Astrocyte of the cerebellum (primary cell): ENCODE data around the gene SRSF1.
"Not testable (repeated sequence)": the region's sequence is repeated elsewhere in the genome, so short reads cannot be mapped to it uniquely, and the experiment has no call there.

Source experiments
- DNase-seq: peaks from one replicate; pipeline ENCODE4 v3.0.0-alpha.2; 2011; ENCODE audit warnings: low read depth
- H3K4me3 ChIP-seq: 2 replicates; pipeline ENCODE4 v1.5.1; 2011; ENCODE audit warnings: mild to moderate bottlenecking, low read depth, low read length, moderate library complexity
- in situ Hi-C: cut with HindIII; loops from 2 replicates; pipeline ENCODE4 v1.10.0; 2017; ENCODE audit warnings: low sequenced_read_pairs
- TF ChIP-seq, protein P1 (sequence below): IDR thresholded peaks from 2 replicates; pipeline ENCODE4 v1.5.1; 2012; ENCODE audit warnings: low read length, low read depth, moderate library complexity, mild to moderate bottlenecking; ENCODE audit errors: missing control alignments

The SRSF1 gene

GRCh38 chr17:58050966-58051365 is 43.9 kb upstream of the SRSF1 start:
- TF ChIP-seq, protein P1, sequence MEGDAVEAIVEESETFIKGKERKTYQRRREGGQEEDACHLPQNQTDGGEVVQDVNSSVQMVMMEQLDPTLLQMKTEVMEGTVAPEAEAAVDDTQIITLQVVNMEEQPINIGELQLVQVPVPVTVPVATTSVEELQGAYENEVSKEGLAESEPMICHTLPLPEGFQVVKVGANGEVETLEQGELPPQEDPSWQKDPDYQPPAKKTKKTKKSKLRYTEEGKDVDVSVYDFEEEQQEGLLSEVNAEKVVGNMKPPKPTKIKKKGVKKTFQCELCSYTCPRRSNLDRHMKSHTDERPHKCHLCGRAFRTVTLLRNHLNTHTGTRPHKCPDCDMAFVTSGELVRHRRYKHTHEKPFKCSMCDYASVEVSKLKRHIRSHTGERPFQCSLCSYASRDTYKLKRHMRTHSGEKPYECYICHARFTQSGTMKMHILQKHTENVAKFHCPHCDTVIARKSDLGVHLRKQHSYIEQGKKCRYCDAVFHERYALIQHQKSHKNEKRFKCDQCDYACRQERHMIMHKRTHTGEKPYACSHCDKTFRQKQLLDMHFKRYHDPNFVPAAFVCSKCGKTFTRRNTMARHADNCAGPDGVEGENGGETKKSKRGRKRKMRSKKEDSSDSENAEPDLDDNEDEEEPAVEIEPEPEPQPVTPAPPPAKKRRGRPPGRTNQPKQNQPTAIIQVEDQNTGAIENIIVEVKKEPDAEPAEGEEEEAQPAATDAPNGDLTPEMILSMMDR: no peak
- in situ Hi-C loops: no loop called here
- no peak overlapping the region for H3K4me3 ChIP-seq
- no peak for DNase-seq

- in situ Hi-C loops: no loop called here
- TF ChIP-seq, protein P1: no peak
- no peak overlapping the region for H3K4me3 ChIP-seq
- no peak for DNase-seq
Observed at GRCh38 chr17:58049533-58049932, 42.5 kb upstream of the SRSF1 start.

DNA sequence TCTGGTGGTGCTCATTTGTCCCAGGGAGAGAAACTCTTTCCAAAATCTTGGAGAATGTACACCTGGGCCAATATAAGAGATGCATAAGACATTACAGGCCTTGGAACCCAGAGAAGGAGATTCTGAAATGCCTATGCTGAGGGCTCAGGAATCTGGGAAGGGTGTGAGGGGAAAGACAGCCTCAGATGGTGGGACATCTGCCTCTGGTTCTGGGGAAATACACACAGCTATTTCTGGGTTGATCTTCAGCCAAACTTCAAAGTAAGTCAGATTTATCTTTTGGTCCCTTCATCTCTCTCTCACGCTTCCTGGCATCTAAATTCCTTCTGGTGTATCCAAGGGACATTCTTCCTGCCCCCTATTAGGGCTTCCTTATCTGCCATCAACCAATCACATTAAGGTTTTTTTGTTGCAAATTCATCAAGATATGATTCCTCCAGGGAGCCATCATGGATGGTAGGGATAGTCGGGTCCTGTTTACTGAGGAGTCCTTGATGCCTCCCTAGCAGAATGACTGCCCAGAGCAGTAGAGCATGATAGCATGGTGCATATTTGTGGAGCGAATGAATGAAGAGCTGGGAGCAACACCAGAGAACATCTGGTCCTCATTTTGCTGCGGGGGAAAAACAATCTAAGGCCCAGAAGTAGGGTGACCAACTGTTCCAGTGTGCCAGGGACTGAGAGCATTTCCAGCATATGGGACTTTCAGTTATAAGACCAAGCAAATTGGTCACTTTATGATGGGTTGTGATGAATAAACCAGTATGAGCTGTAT is 40.5 kb upstream of the SRSF1 start:
- in situ Hi-C loops: no loop called here
- no peak overlapping the region for H3K4me3 ChIP-seq
- TF ChIP-seq, protein P1: no peak
- DNase-seq: no peak

GRCh38 chr17:58046239-58047094 is 39.4 kb upstream of the SRSF1 start:
- TF ChIP-seq, protein P1: no peak
- no peak overlapping the region for H3K4me3 ChIP-seq
- no peak for DNase-seq
- in situ Hi-C loops: no loop called here

- in situ Hi-C loops, H3K4me3 ChIP-seq, DNase-seq: not testable (repeated sequence)
Observed at GRCh38 chr17:58044256-58044655, 37.2 kb upstream of the SRSF1 start.

DNA sequence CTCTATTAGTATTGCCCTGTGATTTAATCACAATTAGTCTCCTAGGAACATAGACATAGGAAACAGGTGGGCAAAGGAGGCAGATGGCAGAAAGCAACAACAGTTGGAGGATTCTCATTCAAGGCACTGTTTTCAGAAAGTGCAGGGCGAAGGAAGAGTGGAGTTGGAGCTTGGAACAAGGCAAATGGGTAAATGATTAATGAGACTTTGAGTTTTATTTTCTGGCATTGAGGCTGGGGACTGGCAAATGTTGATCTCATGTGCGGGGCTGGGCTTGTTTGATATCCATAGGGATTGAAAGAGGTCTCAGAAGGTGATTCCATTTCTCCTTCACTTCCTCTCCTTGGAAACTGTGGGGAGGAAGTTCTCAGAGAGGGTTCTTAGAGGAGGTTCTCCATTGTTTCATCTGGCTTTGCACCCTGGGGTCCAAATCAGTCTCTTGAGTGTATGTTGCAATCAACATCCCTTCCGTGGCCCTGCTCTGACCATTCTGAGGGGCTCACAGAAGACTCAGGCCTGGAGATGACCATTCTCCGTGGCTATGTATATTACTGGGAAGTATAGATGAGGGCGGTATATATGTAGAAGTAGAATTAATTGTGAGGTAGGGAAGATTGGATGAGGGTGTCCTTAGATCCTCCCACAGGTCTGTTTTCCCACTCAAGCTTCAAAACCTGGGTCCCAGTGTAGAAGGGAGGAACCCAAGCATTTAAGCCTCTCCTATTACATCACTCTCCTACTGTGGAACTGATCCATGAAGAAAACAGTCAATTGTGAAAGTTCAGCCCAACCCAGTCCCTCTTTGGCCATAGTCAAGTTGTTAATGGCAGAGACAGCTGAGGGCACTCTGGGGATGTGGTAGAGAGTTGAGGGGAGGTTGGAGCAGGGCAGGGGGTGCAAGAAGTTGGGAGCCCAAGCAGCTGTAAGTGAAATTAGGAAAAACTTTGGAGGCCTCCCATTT is 36.5 kb upstream of the SRSF1 start:
- DNase-seq: no peak
- in situ Hi-C loops: no loop called here
- TF ChIP-seq, protein P1: no peak
- H3K4me3 ChIP-seq: no peak overlapping the region
